Globus pallidus (tissue), 1 donor: ENCODE results near the gene ABCC12.

ENCODE experiments used
- DNase-seq: peaks from one replicate; pipeline ENCODE4 v3.0.0-alpha.2; 2015; ENCODE audit warnings: low spot score

Gene ABCC12

DNA sequence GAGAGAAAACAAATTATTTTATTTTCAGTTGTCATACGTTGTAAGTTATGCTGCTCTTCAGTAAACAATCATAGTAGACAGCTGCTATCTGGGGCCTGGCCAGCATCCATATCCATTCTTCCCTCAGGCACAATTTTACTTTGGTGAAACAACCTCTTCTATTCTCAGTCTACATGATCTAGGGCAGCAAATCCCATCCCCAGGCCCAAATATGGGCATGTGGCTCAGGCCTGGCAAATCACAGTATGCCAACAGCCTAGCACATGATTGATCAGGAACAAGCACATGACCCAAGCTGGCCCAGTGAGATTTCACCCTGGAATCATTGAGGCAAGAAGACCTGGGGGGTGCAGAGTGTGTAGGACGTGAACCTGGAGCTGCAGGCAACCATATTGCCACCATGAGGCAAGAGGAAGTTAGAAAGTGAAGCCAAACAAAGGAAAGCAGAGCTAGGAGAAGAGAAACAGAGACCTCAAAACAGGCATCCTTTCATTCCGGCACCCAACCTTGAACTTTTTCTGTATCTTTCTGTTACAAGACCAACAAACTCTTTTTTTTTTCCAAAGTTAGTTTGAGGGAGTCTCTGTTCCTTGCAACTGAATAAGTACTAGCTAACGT lies 10.3 kb upstream of the ABCC12 start:
- no peak for DNase-seq

DNA sequence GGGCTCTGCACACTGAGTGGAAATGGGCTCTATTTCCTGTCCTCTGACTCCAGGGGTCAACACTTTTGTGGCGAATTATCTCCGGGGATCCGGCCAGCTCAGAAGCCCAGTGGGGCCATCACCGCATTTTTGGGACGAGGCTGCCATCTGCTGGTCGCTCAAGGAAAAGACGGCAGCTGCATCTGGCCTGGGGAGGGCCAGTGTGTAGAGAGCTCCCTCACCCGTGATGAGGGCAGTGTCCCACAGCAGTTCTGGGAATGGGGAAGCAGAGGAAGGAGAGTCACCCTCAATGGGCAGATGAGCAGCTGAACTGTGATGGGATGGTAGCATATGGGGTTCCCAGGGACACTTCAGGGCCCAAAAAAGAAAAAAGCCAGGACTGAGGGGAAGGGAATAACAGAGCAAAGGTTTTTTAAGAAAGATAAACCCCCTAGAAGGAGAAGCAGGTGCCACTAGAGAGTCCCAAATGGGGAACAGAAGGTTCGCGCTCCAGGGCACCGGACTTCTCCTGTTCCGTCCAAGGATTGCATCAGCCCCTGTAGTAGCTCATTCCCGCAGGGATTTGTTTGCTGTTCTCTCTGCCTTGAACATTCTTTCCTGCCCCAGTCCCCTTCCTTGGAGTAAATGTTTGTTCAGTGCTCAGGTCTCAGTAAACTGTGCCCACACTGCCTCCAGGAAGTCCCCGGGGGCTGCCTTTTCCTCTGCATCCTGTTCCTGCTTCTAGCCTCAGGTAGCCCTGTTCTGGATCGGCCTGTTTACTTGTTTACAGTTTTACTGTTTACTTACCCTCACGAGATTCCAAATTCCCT lies 9.3 kb upstream of the ABCC12 start:
- DNase-seq, result peak; percentile 57

DNA sequence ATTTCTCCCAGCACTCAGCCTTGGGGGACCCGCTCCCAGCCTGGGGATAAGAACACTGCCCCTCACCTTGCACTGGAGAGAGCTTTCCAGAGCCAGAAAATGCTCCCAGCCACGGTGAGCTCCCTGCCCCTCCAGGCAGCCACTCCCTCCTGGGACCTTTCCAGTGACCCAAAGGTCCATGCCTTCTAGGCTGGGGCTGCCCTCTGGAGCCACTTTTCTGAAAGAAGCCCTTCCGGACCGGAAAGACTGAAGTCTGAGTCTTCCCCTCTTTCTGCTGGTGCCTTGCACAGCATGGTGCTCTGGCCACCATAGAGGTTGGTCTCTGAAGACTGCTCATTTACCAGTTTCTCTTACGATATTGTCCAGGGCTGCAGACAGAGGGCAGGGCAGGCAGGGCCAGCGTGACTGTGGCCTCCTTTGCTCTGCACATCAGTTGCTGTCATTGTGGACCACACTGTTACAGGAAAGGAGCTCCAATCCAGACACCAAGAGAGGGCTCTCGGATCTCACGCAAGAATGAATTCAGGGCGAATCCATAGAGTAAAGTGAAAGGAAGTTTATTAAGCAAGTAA lies 7.1 kb upstream of the ABCC12 start:
- no peak for DNase-seq

DNA sequence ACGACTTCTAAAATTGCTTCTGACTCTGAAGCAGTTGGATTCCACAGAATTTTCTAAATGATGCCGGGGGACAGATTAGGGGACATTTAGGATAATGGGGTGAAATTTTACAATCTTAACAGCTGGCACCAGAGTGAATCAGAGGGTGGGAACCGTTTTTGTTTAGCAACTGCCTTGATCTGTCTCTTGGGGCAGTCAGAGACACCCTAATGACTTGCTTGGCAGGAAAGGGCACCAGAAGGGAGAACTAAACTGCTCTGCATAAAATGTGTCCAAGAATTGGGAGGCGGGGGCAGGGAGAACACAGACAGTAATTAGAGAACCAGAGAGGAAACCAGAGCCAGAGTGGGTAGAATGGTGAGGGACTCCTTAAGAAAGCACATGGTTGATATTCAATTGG lies 6.1 kb upstream of the ABCC12 start:
- no peak for DNase-seq

DNA sequence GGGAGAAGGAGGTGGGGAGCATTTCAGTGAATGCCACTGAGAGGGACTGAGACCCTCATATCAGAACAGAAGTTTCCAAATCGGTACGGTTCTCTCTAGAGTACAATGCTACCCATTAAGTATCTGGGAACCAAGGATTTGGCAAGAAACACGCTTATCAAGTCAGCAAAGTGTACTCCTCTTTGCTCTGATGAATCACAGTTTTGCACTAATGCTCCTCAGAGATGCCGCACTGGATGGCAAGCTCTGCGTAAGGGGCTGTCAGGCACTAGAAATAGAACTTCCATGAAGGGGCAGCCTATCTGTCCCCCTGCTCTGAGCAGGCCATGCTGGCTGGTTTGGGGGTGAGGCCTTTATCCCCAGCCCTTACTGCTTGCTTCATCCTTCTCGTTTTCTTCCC lies 4.8 kb upstream of the ABCC12 start:
- DNase-seq, result no peak

DNA sequence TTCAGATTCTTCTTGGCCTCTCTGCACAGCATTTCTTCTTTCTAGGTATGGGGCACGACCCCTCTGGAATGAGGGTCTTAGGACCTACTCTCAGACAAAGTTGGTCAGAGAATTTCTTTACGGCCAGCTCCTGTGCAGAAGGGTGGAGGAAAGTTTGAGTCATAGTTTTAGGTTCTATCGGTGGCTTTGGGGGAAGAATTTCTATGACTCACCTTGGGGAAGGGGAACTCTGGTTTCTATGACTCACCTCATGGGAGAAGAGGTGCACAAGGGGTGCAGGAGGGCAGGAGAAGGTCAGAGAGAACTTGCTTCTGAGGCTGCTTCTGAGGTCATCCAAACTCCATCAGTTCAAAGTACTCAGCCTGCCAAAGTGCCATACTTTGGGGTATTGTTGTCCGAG lies 2.5 kb upstream of the ABCC12 start:
- DNase-seq, result no peak

DNA sequence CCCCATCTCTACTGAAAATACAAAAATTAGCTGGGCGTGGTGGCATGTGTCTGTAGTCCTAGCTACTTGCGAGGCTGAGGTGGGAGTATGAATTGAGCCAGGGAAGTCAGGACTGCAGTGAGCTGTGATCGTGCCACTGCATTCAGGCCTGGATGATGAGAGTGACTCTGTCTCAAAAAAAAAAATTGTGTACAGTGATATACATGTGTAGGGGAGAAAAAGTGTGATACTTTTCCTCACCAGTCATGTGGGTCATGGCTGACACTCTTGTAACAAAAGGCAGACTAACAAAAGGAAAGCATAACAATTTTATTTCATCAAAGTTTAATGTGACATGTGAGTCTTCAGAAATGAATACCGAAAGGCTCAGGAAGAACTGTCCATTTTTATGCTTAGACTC lies 2.0 kb upstream of the ABCC12 start:
- DNase-seq, result no peak

DNA sequence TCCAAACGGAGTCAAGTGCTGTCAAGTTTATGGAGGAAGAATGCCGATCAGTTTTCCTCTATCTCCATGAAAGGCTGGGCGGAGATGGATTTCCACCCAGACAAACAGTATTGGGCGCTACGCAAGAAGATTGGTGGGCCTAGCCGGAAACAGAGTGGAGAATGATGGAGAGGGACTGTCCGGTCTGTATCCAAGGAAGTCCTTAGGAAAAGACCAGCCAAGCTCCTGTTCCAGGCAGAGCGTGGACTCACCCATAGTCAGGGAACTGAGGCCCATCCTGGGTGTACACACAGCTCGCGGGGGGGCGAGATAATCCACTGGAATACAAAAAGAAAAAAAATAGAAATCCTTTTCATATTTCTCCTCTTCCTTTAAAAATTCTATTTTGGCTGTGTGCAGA lies 1.5 kb upstream of the ABCC12 start:
- DNase-seq, result no peak

DNA sequence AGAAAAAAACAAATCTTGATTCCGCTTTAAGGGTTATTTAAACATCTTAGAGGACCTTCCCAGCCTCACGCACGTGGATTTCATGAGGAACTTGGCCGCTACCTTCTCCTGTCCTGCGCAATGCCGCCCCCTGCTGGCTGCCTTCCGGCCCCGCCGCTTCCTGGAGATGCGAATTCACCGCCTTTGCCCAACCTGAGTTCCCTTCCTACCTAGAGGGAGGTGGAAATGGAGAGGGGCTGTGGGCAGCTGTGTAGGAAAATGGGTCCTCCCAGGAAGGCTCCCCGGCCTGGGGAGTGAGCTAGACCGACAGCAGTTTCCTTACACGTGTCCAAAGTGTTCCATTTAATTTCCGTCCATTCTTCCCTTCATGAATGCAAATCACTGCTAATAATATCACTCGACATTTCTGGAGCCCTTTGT lies 1.0 kb upstream of the ABCC12 start:
- peak; percentile 37 for DNase-seq

DNA sequence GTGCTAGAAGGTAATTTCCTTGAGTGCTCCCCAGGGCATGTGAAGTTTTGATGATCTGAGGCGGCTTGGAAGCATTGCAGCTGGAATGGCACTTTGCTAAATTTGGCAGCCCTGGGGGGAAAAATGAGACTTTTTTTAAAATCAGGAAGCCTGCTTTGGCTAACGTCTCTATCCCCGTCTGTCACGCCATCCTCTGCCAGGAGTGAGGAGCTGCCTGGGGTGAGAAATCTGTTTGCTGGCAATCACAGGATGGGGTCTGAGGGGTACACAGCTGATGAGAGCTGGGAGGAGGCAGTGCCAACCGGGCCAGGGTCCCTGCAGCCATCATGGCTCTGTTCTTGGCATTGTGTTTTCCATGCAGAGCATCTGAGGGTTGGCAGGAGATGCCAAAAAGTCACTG lies 2.0 kb downstream of the ABCC12 start:
- DNase-seq, result no peak

DNA sequence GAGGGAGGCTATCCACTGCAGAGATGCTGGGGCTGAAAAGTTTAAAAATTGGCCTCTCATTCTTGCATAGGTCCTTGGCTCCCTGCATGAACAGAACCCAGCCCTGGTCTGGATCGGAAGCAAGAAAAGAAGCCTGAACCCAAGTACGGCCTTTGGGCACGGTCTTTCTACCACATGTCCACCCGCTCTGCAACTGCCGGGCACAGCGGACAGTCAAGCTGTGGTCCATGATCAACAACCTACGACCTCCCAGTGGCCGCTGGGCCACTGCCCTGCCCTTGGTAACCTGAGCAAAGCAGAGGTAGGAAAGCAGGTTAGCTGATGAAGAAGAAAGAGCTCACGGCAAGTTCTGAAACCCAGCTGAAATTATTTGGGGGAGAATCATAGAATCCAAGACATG lies 3.6 kb downstream of the ABCC12 start:
- no peak for DNase-seq

DNA sequence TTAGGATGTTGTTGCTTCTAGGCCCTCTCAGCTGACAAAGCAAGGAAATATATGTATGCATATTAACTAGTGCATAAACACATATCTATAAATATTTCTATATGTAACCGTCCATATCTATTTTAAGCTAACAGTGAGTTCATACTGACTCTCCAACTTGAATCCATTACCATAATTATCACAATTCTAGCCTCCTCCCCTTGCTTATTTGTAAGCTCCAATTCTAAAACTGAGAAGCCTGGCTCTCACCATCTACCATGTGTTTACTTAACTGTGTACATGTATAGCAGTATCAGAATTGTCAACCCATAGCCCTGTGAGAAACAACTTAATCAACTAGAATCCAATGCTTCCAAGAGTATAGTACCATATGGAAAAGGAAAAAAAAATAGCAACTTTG lies 5.1 kb downstream of the ABCC12 start:
- DNase-seq, result no peak

DNA sequence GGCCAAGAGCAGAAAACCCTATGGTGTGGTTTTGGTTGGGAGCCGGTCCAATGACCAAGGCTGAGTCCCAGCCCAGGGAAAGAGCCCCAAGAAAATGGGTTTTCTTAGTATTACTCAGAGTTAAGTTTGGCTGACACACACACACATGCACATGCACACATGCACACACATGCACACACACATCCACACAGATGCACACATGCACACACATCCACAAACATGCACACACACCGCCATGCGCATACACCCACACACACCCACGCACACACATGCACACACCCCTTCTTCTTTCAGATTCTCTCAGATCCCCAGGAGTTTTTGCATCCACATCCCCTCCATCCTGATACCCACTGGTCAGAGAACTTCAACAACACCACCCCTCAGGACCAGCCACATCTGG lies 9.1 kb downstream of the ABCC12 start:
- DNase-seq, result no peak

DNA sequence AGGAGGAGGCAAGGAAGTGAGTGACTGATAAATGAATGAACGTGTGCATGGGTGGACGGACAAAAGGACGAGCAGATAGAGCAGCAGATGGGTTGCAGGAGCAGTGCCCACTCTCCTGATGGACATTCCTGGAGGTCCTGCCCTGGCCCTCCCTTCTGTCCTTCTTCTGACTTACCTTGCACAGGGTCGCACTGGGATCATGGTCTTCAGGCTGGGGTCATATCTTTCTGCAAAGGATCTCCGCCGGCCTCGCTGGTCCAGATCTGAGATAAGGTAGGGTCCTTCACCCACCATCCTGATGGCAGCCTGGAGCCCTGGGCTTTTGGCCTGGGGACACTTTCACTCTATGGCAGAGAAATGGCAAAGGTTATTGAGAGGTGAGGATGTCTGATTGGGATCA lies 9.7 kb downstream of the ABCC12 start:
- no peak for DNase-seq

DNA sequence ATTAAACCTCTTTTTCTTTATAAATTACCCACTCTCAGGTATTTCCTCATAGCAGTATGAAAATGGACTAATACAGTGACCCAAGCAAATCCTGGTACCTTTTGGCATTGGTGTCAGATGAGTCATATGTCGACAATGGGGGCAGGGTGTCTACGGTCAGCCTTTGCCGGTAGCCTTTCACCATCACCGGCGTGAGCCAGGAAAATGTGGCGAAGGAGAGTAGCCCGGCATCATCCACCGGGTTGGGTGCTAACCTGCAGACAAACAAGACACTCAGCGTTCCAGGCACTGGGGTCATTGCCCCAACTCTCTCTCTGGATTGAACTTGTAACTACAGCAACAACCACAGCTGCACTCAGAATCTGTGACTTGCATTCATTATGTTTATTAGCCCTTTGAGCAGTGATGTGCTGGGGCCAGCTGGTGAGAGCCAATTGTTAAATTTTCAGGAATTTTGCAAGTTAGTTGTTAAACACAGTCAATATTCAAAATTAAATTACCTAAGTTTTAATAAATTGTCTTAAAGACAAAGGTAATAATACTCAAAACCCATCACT lies 11.9 kb downstream of the ABCC12 start:
- no peak for DNase-seq

DNA sequence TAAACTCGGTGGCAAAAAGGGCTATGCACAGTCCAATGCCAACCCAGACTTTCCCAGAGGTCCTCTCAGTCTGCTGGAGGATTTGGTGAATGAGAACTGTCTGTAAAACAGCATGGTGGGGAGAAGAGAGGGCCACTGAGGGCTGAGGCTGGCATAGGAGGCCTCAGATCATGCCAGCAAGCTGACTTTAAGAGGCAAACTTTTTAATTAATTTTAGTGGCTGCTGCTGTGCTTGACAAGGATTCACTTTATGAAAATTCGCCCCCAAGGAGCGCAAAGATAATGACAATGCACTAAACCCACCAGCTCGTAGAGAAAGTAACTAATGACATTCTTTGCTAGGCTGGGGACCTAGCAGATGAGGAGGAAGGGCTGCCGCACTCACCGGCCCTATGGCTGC lies 15.0 kb downstream of the ABCC12 start:
- DNase-seq, result no peak

DNA sequence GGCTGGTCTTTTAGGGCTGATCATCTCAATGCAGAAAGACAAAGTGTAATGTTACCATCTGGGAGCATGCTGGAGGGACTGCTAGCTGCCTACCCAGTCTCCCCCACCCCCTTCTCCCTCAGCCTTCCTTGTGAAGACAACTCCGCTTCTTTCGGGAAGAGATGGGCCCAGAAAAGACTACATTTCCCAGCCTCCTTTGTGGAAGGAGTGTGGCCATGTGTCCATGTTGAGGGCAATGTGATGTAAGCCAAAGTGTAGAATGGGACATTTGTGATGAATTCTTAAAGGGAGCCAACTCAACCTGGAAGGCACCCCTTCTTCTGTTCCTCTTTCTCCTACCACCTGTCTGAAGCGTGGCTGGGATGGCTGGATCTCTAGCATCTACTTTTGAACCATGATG lies 16.3 kb downstream of the ABCC12 start:
- no peak for DNase-seq

DNA sequence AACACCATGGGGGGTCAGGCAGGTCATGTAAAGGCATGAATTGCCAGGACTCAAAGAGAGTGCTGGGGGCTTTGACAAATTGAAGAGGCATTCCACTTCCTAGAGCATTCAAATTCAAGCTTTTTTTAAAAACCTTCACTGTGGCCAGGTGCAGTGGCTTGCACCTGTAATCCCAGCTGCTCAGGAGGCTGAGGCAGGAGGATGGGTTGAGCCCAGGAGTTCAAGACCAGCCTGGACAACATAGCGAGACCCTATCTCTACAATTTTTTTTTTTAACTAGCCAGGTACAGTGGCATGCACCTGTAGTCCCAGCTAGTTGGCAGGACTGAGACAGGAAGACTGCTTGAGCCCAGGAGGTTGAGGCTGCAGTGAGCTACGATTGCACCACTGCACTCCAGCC lies 17.2 kb downstream of the ABCC12 start:
- DNase-seq, result no peak

DNA sequence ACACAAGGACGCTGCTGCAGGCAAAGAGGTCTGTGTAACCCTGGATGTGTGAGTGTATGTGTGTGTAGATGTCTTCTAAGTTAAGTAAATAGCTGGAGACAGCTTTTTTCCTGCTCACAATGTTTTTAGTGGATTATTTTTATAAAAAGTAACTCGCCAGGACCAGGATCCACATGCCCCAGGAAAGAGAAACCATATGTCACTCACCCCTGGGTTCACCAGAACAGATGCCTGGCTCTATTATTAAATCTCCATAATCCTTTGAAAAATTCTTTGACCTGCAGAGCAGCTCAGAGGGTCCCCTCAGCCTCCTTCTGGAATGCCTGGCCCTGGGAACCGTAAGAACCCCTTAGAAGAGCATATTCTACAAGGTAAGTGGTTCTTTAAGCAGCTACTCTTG lies 18.0 kb downstream of the ABCC12 start:
- DNase-seq, result no peak

DNA sequence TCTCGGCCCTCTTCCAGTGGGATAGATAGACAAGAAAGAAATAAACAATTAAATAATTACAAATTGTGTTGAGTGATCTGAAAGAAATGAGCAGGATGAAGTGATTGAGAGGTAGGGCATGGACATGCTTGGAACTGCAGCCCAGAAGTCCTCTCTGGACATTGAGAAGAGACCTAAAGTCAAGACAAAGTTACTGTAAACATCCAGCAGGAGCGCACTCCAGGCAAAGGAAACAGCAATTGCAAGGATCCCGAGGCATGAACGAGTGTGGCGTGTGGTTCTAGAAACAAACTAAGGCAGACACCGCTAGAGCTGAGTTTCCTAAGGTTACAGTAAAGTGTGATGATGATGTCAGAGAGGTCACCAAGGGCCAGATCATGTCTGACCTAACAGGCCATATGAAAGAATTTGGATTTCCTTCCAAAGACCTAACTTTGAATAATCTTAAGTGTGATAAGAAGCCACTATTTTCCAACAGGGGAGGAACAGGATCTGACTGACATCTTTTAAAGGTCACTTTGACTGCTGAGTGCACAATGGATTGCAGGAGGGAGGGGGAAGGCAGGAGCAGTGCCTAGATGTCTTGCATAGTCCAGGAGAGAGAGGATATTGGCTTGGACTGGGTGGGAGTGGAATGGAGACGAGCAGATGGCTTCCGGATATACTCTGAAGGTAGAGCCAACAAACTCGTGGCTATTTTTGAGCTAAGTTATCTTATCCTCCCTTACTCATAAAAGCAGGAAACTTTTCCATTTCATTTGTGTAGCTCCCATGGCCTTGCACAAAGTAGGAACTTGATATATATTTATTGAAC lies 19.0 kb downstream of the ABCC12 start:
- no peak for DNase-seq

DNA sequence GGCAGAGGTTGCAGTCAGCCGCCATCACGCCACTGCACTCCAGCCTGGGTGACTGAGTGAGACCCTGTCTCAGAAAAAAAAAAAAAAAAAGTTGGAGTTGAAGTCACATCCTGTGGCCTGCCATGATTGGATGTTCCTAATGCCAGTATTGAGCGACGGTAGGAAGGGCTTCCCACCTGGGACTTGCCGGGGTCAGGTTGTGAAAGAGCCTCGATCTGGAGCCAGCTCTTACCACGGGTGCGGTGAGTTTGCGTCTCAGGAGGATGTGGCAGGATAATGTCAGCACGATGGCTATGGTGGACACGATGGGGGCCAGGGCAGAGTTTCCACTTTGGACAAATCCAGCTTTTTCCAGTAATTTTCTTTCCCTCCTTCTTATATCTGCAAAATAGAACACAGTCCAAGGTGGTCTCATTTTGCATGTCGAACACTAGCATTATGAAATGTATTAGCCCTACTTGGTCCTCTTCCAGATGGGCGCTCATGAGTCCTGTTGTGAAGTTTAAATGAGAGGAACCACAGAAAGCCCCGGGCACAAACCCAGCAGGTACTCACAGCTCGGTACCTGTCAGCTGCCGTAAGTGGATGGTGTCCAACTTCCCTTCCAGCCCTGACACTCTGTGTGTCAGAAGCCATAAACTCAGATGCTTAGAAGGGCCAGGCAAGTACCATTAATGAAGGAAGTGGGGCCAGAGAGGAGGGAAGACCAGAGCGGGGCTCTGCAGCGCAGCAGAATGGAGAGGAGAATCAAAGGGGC lies 22.2 kb downstream of the ABCC12 start:
- DNase-seq, result no peak

DNA sequence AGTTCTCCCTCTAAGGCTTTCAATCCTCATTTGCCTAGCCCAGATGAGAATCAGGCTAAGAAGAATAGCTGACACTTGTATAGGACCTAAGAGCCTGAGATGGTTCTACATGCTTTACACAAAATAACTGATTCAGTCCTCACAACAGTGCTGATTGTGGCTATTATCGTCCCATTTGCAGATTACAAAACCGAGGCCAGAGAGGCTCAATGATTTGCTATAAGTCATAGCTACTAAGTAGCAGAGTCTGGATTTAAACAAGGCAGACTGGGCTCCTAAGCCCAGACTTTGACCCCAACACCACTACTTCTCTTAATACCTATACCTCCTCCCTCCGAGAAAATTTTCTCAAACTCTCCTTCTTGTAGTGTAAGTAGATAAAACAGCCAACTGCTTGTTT lies 23.1 kb downstream of the ABCC12 start:
- DNase-seq, result no peak
